ENCODE results near the gene UBR3. TPM values are rescaled to one million over a fixed set of nuclear protein-coding genes. Genes with fewer than 3 reads are reported as not detected.

Gene UBR3
- total RNA-seq, 6 experiments from 2014 or later, result 30.1 to 46.3 (median 40.5) TPM

DNA sequence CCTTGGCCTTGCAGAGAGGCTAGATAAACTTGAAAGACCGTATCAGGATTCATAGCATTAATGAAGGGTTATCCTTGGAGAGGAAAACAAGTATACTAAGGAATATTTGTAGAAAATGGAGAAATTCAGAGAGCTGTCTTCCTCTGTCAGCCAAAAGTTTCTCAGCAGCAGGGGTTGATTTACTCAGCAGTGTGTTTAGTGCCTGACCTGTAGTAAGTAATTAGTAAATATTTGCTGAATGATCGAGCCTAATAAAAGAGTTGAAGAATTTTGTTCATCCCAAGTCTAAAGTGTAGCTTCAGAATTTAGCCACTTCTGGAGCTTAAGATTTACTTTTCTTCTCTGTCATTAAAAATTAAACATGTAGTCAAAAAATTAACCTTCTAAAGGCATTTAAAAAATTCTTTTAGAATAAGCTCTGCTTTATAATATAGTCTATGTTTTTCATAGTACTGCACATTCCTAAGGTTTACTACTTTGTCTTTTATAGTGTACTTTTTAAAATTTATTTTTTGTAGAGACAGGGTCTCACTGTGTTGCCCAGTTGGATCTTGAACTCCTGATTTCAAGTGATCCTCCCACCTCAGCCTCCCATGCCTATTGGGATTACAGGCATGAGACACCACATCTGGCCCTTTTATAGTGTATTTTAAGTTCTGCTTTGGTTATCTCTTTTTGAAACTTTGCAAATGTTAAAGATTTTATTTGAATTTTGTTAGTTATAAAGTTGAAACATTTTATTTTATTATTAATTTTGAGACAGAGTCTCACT lies 212.3 kb downstream of the UBR3 start:
- H3K36me3 Mint-ChIP-seq (ENCODE audit: low read depth), result peaks cover 5% of the 10 kb centered on the region
- no peaks in the 10 kb centered on the region for H3K9me3 Mint-ChIP-seq
- peaks cover 1% of the 10 kb centered on the region; the same call in 1 of the 2 replicates for H3K27me3 Mint-ChIP-seq (ENCODE audit: insufficient read depth)
- DNase-seq, result no peak
- TF ChIP-seq, protein P1, sequence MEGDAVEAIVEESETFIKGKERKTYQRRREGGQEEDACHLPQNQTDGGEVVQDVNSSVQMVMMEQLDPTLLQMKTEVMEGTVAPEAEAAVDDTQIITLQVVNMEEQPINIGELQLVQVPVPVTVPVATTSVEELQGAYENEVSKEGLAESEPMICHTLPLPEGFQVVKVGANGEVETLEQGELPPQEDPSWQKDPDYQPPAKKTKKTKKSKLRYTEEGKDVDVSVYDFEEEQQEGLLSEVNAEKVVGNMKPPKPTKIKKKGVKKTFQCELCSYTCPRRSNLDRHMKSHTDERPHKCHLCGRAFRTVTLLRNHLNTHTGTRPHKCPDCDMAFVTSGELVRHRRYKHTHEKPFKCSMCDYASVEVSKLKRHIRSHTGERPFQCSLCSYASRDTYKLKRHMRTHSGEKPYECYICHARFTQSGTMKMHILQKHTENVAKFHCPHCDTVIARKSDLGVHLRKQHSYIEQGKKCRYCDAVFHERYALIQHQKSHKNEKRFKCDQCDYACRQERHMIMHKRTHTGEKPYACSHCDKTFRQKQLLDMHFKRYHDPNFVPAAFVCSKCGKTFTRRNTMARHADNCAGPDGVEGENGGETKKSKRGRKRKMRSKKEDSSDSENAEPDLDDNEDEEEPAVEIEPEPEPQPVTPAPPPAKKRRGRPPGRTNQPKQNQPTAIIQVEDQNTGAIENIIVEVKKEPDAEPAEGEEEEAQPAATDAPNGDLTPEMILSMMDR (IDR thresholded peaks at IDR 0.05), result no peak
- H3K4me1 Mint-ChIP-seq (ENCODE audit: low read depth), result peaks cover 10% of the 10 kb centered on the region; the same call in 1 of the 2 replicates
- H3K27ac Mint-ChIP-seq, result no peak overlapping the region
- no peak overlapping the region for H3K4me3 Mint-ChIP-seq

DNA sequence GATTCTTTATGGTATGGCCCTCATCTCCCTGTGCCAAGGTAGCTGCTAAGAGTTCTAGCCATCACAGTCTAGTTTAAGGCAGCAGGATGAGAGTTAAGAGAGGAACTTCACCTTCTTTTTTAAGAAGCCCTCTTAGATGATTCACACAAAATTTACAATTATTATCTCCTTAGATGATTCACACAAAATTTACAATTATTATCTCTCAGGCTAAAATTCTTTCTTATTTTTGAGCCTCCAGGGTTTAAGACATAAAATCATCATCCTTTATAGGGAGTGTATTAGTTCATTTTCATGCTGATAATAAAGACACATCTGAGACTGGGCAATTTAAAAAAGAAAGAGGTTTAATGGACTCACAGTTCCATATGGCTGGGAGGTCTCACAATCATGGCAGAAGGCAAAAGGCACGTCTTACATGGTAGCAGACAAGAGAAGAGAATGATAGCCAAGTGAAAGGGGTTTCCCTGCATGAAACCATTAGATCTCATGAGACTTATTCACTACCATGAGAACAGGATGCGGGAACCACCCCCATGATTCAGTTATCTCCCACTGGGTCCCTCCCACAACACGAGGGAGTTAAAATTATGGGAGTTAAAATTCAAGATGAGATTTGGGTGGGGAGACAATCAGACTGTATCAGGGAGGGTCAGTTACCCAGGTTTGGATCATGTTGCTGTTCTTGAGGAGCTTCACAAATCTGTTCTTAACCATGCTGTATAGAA lies 217.7 kb downstream of the UBR3 start:
- Mint-ChIP-seq H3K9me3 (no peaks in the 10 kb centered on the region), H3K4me3 (no peak overlapping the region), H3K27ac (no peak overlapping the region), H3K27me3 (ENCODE audit: insufficient read depth) (peaks cover 1% of the 10 kb centered on the region; the same call in 1 of the 2 replicates), H3K36me3 (ENCODE audit: low read depth) (peaks cover 18% of the 10 kb centered on the region), H3K4me1 (ENCODE audit: low read depth) (no peaks in the 10 kb centered on the region)
- no peak for DNase-seq
- TF ChIP-seq, protein P1 (IDR thresholded peaks at IDR 0.05), result no peak

DNA sequence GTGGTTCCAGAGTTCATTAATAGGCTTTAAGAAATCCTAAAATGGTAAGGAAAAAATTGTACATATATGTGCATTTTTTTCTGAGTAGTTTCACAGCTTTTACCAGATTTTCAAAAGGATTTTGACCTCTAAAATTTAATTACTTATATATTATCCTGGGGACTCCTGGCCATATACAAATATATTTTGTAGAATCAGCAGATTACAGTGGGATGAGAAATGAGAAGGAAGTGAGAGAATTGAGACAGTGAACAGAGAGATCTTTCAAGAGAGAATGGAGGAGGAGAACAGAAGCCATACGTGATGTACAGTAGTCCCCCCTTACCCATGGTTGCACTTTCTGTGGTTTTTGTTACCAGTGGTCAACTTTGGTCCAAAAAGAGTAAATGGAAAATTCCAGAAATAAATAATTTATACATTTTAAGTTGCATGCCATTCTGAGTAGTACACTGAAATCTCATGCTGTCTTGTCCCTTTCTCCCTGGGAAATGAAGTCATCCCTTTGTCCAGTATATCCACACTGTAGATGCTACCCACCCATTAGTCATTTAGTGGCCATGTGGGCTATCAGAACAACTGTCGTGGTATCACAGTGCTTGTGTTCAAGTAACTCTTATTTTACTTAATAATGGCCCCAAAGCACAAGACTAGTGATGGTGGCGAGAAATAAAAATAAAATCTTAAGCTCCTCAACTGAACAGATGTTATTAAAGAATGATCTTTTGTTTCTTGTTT lies 220.2 kb downstream of the UBR3 start:
- no peak overlapping the region for H3K27ac Mint-ChIP-seq
- no peak for DNase-seq
- H3K4me3 Mint-ChIP-seq, result no peak overlapping the region
- peaks cover 10% of the 10 kb centered on the region for H3K4me1 Mint-ChIP-seq (ENCODE audit: low read depth)
- H3K36me3 Mint-ChIP-seq (ENCODE audit: low read depth), result peaks cover 17% of the 10 kb centered on the region
- H3K27me3 Mint-ChIP-seq (ENCODE audit: insufficient read depth), result no peaks in the 10 kb centered on the region; the same call in 1 of the 2 replicates
- TF ChIP-seq, protein P1 (IDR thresholded peaks at IDR 0.05), result no peak
- no peaks in the 10 kb centered on the region for H3K9me3 Mint-ChIP-seq

DNA sequence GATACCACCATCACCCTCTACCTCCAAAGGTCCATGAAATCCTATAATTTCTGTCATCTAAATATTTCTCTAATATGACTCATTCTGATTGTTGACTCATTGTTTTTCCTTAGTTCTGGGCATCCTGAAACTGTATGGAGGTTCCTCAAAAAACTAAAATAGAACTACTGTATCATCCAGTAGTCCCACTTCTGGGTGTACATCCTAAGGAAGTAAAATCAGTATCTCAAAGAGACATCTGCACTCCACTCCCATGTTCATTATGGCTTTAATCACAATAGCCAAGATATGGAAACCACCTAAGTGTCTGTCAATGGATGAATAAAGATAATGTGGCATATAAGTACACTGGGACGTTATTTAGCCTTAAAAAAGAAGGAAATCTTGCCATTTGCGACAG lies 224.9 kb downstream of the UBR3 start:
- Mint-ChIP-seq H3K4me1 (ENCODE audit: low read depth) (peaks cover 16% of the 10 kb centered on the region), H3K27ac (peak overlapping the region; percentile 23), H3K27me3 (ENCODE audit: insufficient read depth) (no peaks in the 10 kb centered on the region; the same call in none of the 2 replicates), H3K4me3 (no peak overlapping the region; the same call in 1 of the 2 replicates), H3K9me3 (no peaks in the 10 kb centered on the region), H3K36me3 (ENCODE audit: low read depth) (peaks cover 12% of the 10 kb centered on the region)
- DNase-seq, result peak; percentile 12
- TF ChIP-seq, protein P1 (IDR thresholded peaks at IDR 0.05), result no peak

DNA sequence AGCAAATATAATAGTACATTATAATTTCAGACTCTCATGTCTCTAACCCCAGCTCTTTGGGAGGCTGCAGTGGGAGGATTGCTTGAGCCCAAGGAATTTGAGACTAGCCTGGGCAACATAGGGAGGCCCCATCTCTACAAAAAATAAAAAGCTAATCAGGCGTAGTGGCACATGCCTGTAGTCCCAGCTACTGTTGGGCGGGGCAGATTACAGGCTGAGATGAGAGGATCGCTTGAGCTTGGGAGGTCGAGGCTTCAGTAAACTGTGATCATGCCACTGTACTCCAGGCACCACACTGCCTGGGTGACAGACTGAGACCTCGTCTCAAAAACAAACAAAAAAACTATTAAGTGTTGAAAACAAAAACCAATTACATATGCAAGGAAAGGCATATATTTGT lies 227.7 kb downstream of the UBR3 start:
- TF ChIP-seq, protein P1 (IDR thresholded peaks at IDR 0.05), result no peak
- H3K27ac Mint-ChIP-seq, result no peak overlapping the region
- H3K36me3 Mint-ChIP-seq (ENCODE audit: low read depth), result peaks cover 15% of the 10 kb centered on the region; the same call in 1 of the 2 replicates
- no peaks in the 10 kb centered on the region for H3K9me3 Mint-ChIP-seq
- DNase-seq, result no peak
- no peaks in the 10 kb centered on the region; the same call in none of the 2 replicates for H3K27me3 Mint-ChIP-seq (ENCODE audit: insufficient read depth)
- peaks cover 16% of the 10 kb centered on the region for H3K4me1 Mint-ChIP-seq (ENCODE audit: low read depth)
- no peak overlapping the region for H3K4me3 Mint-ChIP-seq

Measured in HFFc6 (cell line).